ENCODE results near the gene EHMT2. TPM values are rescaled to one million over a fixed set of nuclear protein-coding genes. Genes with fewer than 3 reads are reported as not detected.

EHMT2 gene
- total and polyA plus RNA-seq, 2 donors (not counting 3 experiments of a cell fraction or from before 2014, with no cell fraction given): 53.3 to 54.3 TPM

DNA sequence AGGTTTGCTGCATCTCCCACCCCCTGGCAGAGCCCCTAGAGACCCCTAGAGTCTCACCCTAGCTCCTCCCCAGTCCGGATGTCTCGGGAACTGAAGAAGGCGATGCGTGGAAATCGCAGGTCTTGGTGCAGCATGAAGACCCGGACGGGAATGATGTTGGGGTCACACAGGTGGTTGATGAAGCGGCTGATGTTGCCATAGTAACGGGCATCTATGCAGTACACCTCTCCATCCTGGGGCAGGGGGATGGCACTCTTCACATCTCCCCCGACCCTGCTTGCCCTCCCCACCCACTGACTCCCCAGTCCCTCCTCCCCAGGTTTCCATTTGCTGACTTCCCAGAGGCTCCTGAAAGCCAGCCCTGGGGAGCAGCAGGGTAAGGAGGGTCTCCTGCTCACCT is 16.9 kb downstream of the EHMT2 start:
- H3K27me3 ChIP-seq (ENCODE audit: control insufficient read depth in 2 of 2, insufficient read depth in 2 of 2, low read length in 2 of 2): no peaks in the 10 kb centered on the region
- H3K4me3 ChIP-seq (replicated peaks in 1 of 3; ENCODE audit: insufficient read depth in 1 of 3, low read depth in 1 of 3, low read length in 3 of 3): no peak overlapping the region
- ChIA-PET CTCF (no interaction called here), POLR2A (no interaction called here)
- no peak overlapping the region for H3K4me2 ChIP-seq (ENCODE audit: insufficient read depth, low read length)
- H3K27ac ChIP-seq (ENCODE audit: insufficient read depth, low read depth, low read length): no peak overlapping the region
- peaks cover 6% of the 10 kb centered on the region for H3K4me1 ChIP-seq (ENCODE audit: control insufficient read depth, extremely low read depth, insufficient read depth, low read length)
- no peak overlapping the region for H2AFZ ChIP-seq (ENCODE audit: low read depth, low read length)
- no peaks in the 10 kb centered on the region for H3K79me2 ChIP-seq (ENCODE audit: control insufficient read depth, insufficient read depth, low read length)
- H4K20me1 ChIP-seq (replicated peaks; ENCODE audit: control insufficient read depth, extremely low read depth, insufficient read depth, low read length): no peaks in the 10 kb centered on the region
- no TSS peak for BruUV-seq (replicated peaks)
- DNase-seq (ENCODE audit: low read depth, low spot score) (no peak), FAIRE-seq (no peak)
- intact Hi-C loops (cut with micrococcal nuclease): no loop called here
- TF ChIP-seq, protein P1, sequence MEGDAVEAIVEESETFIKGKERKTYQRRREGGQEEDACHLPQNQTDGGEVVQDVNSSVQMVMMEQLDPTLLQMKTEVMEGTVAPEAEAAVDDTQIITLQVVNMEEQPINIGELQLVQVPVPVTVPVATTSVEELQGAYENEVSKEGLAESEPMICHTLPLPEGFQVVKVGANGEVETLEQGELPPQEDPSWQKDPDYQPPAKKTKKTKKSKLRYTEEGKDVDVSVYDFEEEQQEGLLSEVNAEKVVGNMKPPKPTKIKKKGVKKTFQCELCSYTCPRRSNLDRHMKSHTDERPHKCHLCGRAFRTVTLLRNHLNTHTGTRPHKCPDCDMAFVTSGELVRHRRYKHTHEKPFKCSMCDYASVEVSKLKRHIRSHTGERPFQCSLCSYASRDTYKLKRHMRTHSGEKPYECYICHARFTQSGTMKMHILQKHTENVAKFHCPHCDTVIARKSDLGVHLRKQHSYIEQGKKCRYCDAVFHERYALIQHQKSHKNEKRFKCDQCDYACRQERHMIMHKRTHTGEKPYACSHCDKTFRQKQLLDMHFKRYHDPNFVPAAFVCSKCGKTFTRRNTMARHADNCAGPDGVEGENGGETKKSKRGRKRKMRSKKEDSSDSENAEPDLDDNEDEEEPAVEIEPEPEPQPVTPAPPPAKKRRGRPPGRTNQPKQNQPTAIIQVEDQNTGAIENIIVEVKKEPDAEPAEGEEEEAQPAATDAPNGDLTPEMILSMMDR (IDR thresholded peaks at IDR 0.05; ENCODE audit: extremely low read depth in 1 of 2, insufficient read depth in 1 of 2, low read depth in 1 of 2, low read length in 2 of 2): no peak
- TF ChIP-seq EZH2 (IDR thresholded peaks at IDR 0.05; ENCODE audit: borderline replicate concordance, low read depth, low read length, severe bottlenecking) (no peak), FOS (IDR thresholded peaks at IDR 0.05; ENCODE audit: borderline replicate concordance, insufficient read depth, low read length) (no peak), POLR2AphosphoS5 (IDR thresholded peaks at IDR 0.05; ENCODE audit: insufficient read depth, low read depth, low read length) (no peak), POLR2A (IDR thresholded peaks at IDR 0.05; ENCODE audit: low read depth, low read length) (no peak), GATA2 (IDR thresholded peaks at IDR 0.05; ENCODE audit: insufficient read depth, insufficient read length, low read depth, low read length) (no peak), MYC (IDR thresholded peaks at IDR 0.05; ENCODE audit: low read depth, low read length) (no peak), JUN (IDR thresholded peaks at IDR 0.05; ENCODE audit: borderline replicate concordance, insufficient read depth, insufficient read length, low read depth) (no peak)
- TF ChIP-seq, protein P2, sequence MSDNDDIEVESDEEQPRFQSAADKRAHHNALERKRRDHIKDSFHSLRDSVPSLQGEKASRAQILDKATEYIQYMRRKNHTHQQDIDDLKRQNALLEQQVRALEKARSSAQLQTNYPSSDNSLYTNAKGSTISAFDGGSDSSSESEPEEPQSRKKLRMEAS (IDR thresholded peaks at IDR 0.05; ENCODE audit: insufficient read depth, insufficient read length): no peak
- dilution Hi-C loops (cut with MboI; ENCODE audit: extremely low pct_ligation_motif_present, low sequenced_read_pairs): no loop called here
- H3K9me3 ChIP-seq (replicated peaks; ENCODE audit: control insufficient read depth, insufficient read depth, low read length): no peaks in the 10 kb centered on the region
- H3K9ac ChIP-seq (replicated peaks; ENCODE audit: extremely low read depth, insufficient read depth, low read length): no peak overlapping the region
- H3K36me3 ChIP-seq (ENCODE audit: control insufficient read depth in 2 of 2, extremely low read depth in 1 of 2, insufficient read depth in 2 of 2, low read length in 2 of 2): peaks cover 2 to 39% of the 10 kb centered on the region in 2 experiments
- no peaks in the 10 kb centered on the region for H3K9me1 ChIP-seq (replicated peaks; ENCODE audit: control insufficient read depth, extremely low read depth, insufficient read depth, low read length)
